ENCODE data around the gene TM9SF1. TPM values are rescaled to one million over a fixed set of nuclear protein-coding genes. Genes with fewer than 3 reads are reported as not detected.
A peak's percentile ranks its signal among the peaks of the same experiment; 100 is the strongest.

Gene TM9SF1
- total and polyA plus RNA-seq, 2 of the 13 experiments (the other 11 are each of a cell fraction or from before 2014, with no cell fraction given), result 83.2 to 110 TPM

- TF ChIP-seq ZNF782 (CRISPR knock-in tag; IDR thresholded peaks at IDR 0.05; ENCODE audit: borderline replicate concordance) (peak; percentile 89), ZMYM4 (CRISPR knock-in tag; IDR thresholded peaks at IDR 0.05) (peak; percentile 99), RFXANK (CRISPR knock-in tag; IDR thresholded peaks at IDR 0.05) (peak; percentile 96), ZNF7 (CRISPR knock-in tag; IDR thresholded peaks at IDR 0.05) (peak; percentile 38; the same call in 1 of the 2 replicates), ZFP1 (CRISPR knock-in tag; IDR thresholded peaks at IDR 0.05) (no peak; the same call in 1 of the 2 replicates), ZNF562 (CRISPR knock-in tag; IDR thresholded peaks at IDR 0.05; ENCODE audit: borderline replicate concordance) (no peak), FLYWCH1 (CRISPR knock-in tag; IDR thresholded peaks at IDR 0.05) (no peak), ZBTB2 (CRISPR knock-in tag; IDR thresholded peaks at IDR 0.05; ENCODE audit: low read depth) (peak; percentile 89), TFDP2 (CRISPR knock-in tag; IDR thresholded peaks at IDR 0.05) (peak; percentile 95), RERE (CRISPR knock-in tag; IDR thresholded peaks at IDR 0.05; ENCODE audit: low read depth) (peak; percentile 62), FOXK1 (CRISPR knock-in tag; IDR thresholded peaks at IDR 0.05; ENCODE audit: borderline replicate concordance, low read depth) (peak; percentile 98), KAT8 (CRISPR knock-in tag; IDR thresholded peaks at IDR 0.05) (peak; percentile 100), AHR (CRISPR knock-in tag; IDR thresholded peaks at IDR 0.05) (peak; percentile 83; the same call in 1 of the 2 replicates), ZUFSP (CRISPR knock-in tag; IDR thresholded peaks at IDR 0.05; ENCODE audit: borderline replicate concordance) (no peak), ZNF546 (CRISPR knock-in tag; conservative IDR thresholded peaks at IDR 0.05) (peak; percentile 99)
Observed at GRCh38 chr14:24212924-24213865, 18.0 kb upstream of the TM9SF1 start, which contains the start of gene CHMP4A (continued).
